Neuronal stem cell (in vitro differentiated cells): ENCODE measurements around the gene FOXF2.
"Not testable (repeated sequence)": the region's sequence is repeated elsewhere in the genome, so short reads cannot be mapped to it uniquely, and the experiment has no call there.

Experiments
- DNase-seq: peaks from one replicate; pipeline ENCODE4 v3.0.0-alpha.2; 2013; ENCODE audit warnings: low spot score
- H2AFZ ChIP-seq: one replicate; pipeline ENCODE4 v1.6.1; 2013; ENCODE audit warnings: mild to moderate bottlenecking, low read length, inconsistent platforms
- H2AK5ac ChIP-seq: 2 replicates; pipeline ENCODE4 v1.6.1; 2013; ENCODE audit warnings: low read depth, mild to moderate bottlenecking, inconsistent platforms, low read length, moderate library complexity, mixed read lengths
- H2BK120ac ChIP-seq: 2 replicates; pipeline ENCODE4 v1.6.1; 2013; ENCODE audit warnings: low read depth, mild to moderate bottlenecking, inconsistent platforms, low read length, moderate library complexity, mixed read lengths
- H2BK12ac ChIP-seq: one replicate; pipeline ENCODE4 v1.6.1; 2013; ENCODE audit warnings: low read length, inconsistent platforms
- H2BK15ac ChIP-seq: 2 replicates; pipeline ENCODE4 v1.6.1; 2013; ENCODE audit warnings: mild to moderate bottlenecking, low read length, inconsistent platforms, mixed read lengths
- H2BK5ac ChIP-seq: one replicate; pipeline ENCODE4 v1.6.1; 2013; ENCODE audit warnings: inconsistent platforms, mild to moderate bottlenecking, low read length, moderate library complexity
- H3K14ac ChIP-seq: one replicate; pipeline ENCODE4 v1.6.1; 2013; ENCODE audit warnings: low read length, inconsistent platforms
- H3K18ac ChIP-seq: 2 replicates; pipeline ENCODE4 v1.6.1; 2013; ENCODE audit warnings: low read length, inconsistent platforms
- H3K23ac ChIP-seq: 2 replicates; pipeline ENCODE4 v1.6.1; 2013; ENCODE audit warnings: low read depth, mild to moderate bottlenecking, mixed read lengths, low read length, inconsistent platforms; ENCODE audit not compliant: poor library complexity
- H3K27ac ChIP-seq: replicated peaks from 3 replicates; pipeline ENCODE4 v1.5.1; 2013; ENCODE audit warnings: low read length, inconsistent platforms
- H3K27me3 ChIP-seq, 3 experiments: 2 replicates each; pipeline ENCODE4 v1.6.1; 2013; ENCODE audit warnings: low read length in 3 of 3, mild to moderate bottlenecking in 2 of 3, inconsistent platforms in 1 of 3, low read depth in 1 of 3, mixed read lengths in 1 of 3, moderate library complexity in 1 of 3; ENCODE audit not compliant: control insufficient read depth in 3 of 3, insufficient read depth in 3 of 3
- H3K36me3 ChIP-seq, 2 donors: replicated peaks in 1 of 2; 2 replicates each; pipeline ENCODE4 v1.6.1; 2013; ENCODE audit warnings: low read length in 2 of 2; ENCODE audit not compliant: control insufficient read depth in 2 of 2, insufficient read depth in 2 of 2
- H3K4ac ChIP-seq: 2 replicates; pipeline ENCODE4 v1.6.1; 2013; ENCODE audit warnings: inconsistent platforms, mild to moderate bottlenecking, low read length, moderate library complexity
- H3K4me1 ChIP-seq, 2 donors: 1 replicate in 1 of 2; 2 replicates in 1 of 2; pipeline ENCODE4 v1.6.1; 2013; ENCODE audit warnings: low read length in 2 of 2, low read depth in 1 of 2; ENCODE audit not compliant: control insufficient read depth in 2 of 2, insufficient read depth in 1 of 2
- H3K4me2 ChIP-seq: one replicate; pipeline ENCODE4 v1.6.1; 2013; ENCODE audit warnings: mild to moderate bottlenecking, low read length, inconsistent platforms; ENCODE audit not compliant: insufficient read depth, poor library complexity, severe bottlenecking
- H3K4me3 ChIP-seq, 2 donors: 2 replicates each; pipeline ENCODE4 v1.5.1; 2013; ENCODE audit warnings: low read length in 2 of 2, mild to moderate bottlenecking in 2 of 2, inconsistent platforms in 1 of 2, moderate library complexity in 1 of 2
- H3K79me1 ChIP-seq: one replicate; pipeline ENCODE4 v1.6.1; 2013; ENCODE audit warnings: low read depth, mild to moderate bottlenecking, inconsistent platforms, low read length, moderate library complexity
- H3K9ac ChIP-seq: one replicate; pipeline ENCODE4 v1.6.1; 2013; ENCODE audit warnings: mild to moderate bottlenecking, low read depth, low read length, inconsistent platforms; ENCODE audit not compliant: poor library complexity
- H3K9me3 ChIP-seq, 2 donors: replicated peaks in 1 of 2; 2 replicates each; pipeline versions ENCODE3 to v1.6.1; 2013; ENCODE audit warnings: low read length in 2 of 2, mild to moderate bottlenecking in 2 of 2, inconsistent platforms in 1 of 2, low read depth in 1 of 2, mixed read lengths in 1 of 2, moderate library complexity in 1 of 2; ENCODE audit not compliant: control insufficient read depth in 2 of 2, insufficient read depth in 1 of 2
- H4K8ac ChIP-seq: one replicate; pipeline ENCODE4 v1.6.1; 2013; ENCODE audit warnings: low read depth, mild to moderate bottlenecking, inconsistent platforms, low read length, moderate library complexity
- H4K91ac ChIP-seq: one replicate; pipeline ENCODE4 v1.6.1; 2013; ENCODE audit warnings: low read length, low read depth, mild to moderate bottlenecking, inconsistent platforms; ENCODE audit not compliant: poor library complexity
- WGBS, 2 donors: extraction: QIAGEN DNeasy Blood & Tissue Kit; methylation state at CpG; one replicate each; pipeline ENCODE4 v1.1.7; 2013; ENCODE audit warnings: missing lambda C conversion rate in 2 of 2, mixed read lengths in 1 of 2; ENCODE audit not compliant: insufficient read length in 2 of 2, insufficient replicate concordance in 1 of 2; ENCODE audit errors: extremely low coverage in 2 of 2; 5-methylcytosine and 5-hydroxymethylcytosine counted together

Gene FOXF2

DNA sequence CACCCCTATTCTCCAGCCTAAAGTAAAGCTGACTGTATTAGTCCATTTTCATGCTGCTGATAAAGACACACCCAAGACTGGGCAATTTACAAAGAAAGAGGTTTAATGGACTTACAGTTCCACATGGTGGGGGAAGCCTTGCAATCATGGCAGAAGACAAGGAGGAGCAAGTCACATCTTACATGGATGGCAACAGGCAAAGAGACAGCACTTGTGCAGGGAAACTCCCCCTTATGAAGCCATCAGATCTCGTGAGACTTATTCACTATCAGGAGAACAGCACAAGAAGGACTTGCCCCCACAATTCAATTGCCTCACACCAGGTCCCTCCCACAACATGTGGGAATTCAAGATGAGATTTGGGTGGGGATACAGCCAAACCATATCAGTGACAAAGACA is 19.7 kb upstream of the FOXF2 start:
- H4K91ac ChIP-seq, H4K8ac ChIP-seq, H2BK5ac ChIP-seq, H3K9ac ChIP-seq, H3K4ac ChIP-seq, H3K36me3 ChIP-seq, H2BK120ac ChIP-seq, H2AFZ ChIP-seq, H2BK15ac ChIP-seq, H3K4me3 ChIP-seq, H3K9me3 ChIP-seq, DNase-seq, H3K4me2 ChIP-seq, H3K14ac ChIP-seq, H3K23ac ChIP-seq, H2BK12ac ChIP-seq, H3K27ac ChIP-seq, H2AK5ac ChIP-seq, H3K18ac ChIP-seq, H3K4me1 ChIP-seq, H3K79me1 ChIP-seq: not testable (repeated sequence)
- H3K27me3 ChIP-seq: peaks cover 0 to 38% (median 6%) of the 10 kb centered on the region in 3 experiments
- no CpG with 5 or more reads among the region's 1 CpG for WGBS, 2 donors

- Histone ChIP-seq H2AK5ac (no peak overlapping the region), H2BK120ac (no peak overlapping the region), H3K79me1 (no peaks in the 10 kb centered on the region), H4K91ac (no peak overlapping the region), H3K18ac (no peak overlapping the region), H3K4me1 (no peaks in the 10 kb centered on the region), H3K27ac (no peak overlapping the region), H3K36me3 (no peaks in the 10 kb centered on the region), H3K9ac (no peak overlapping the region), H3K9me3 (peaks cover 0 to 7% of the 10 kb centered on the region in 2 donors), H2BK12ac (no peak overlapping the region), H3K27me3 (peaks cover 2 to 57% (median 18%) of the 10 kb centered on the region in 3 experiments), H2AFZ (no peak overlapping the region), H3K4me3 (no peak overlapping the region), H3K4ac (no peak overlapping the region), H3K4me2 (no peak overlapping the region), H3K14ac (no peak overlapping the region), H2BK5ac (no peak overlapping the region), H4K8ac (no peak overlapping the region), H3K23ac (no peak overlapping the region), H2BK15ac (no peak overlapping the region)
- no peak for DNase-seq
- WGBS, 2 donors: no CpG with 5 or more reads among the region's 1 CpG
Measured at GRCh38 chr6:1371933-1372332, 17.4 kb upstream of the FOXF2 start.

- Histone ChIP-seq H3K36me3 (no peaks in the 10 kb centered on the region), H2AK5ac (no peak overlapping the region), H3K27ac (no peak overlapping the region), H3K14ac (no peak overlapping the region), H3K23ac (no peak overlapping the region), H2AFZ (no peak overlapping the region), H4K91ac (no peak overlapping the region), H3K4me2 (no peak overlapping the region), H3K4me1 (no peaks in the 10 kb centered on the region), H3K9ac (no peak overlapping the region), H3K18ac (no peak overlapping the region), H2BK5ac (no peak overlapping the region), H2BK120ac (no peak overlapping the region), H3K27me3 (peaks cover 6 to 58% (median 25%) of the 10 kb centered on the region in 3 experiments), H3K79me1 (no peaks in the 10 kb centered on the region), H3K4ac (no peak overlapping the region), H2BK12ac (no peak overlapping the region), H3K4me3 (no peak overlapping the region), H4K8ac (no peak overlapping the region), H3K9me3 (peaks cover 0 to 11% of the 10 kb centered on the region in 2 donors), H2BK15ac (no peak overlapping the region)
- no CpG with 5 or more reads among the region's 1 CpG for WGBS, 2 donors
- DNase-seq: no peak
Measured at GRCh38 chr6:1372690-1373089, 16.7 kb upstream of the FOXF2 start.

GRCh38 chr6:1376653-1377052 is 12.7 kb upstream of the FOXF2 start:
- Histone ChIP-seq H2BK5ac (no peak overlapping the region), H2BK120ac (no peak overlapping the region), H3K4me1 (peaks cover 0 to 2% of the 10 kb centered on the region in 2 donors), H3K79me1 (no peaks in the 10 kb centered on the region), H4K8ac (no peak overlapping the region), H2AFZ (no peak overlapping the region), H3K9me3 (peaks cover 0 to 24% of the 10 kb centered on the region in 2 donors), H3K27me3 (peaks cover 38 to 96% (median 64%) of the 10 kb centered on the region in 3 experiments), H4K91ac (no peak overlapping the region), H3K14ac (no peak overlapping the region), H3K9ac (no peak overlapping the region), H3K36me3 (no peaks in the 10 kb centered on the region), H3K4me2 (no peak overlapping the region), H3K4ac (no peak overlapping the region), H2BK12ac (no peak overlapping the region), H3K23ac (no peak overlapping the region), H2AK5ac (no peak overlapping the region), H3K27ac (no peak overlapping the region), H3K4me3 (no peak overlapping the region), H2BK15ac (no peak overlapping the region), H3K18ac (no peak overlapping the region)
- WGBS, 2 donors: no CpG with 5 or more reads among the region's 5 CpGs
- DNase-seq: no peak
